GM12874 (cell line): ENCODE measurements around the gene PHF24.

Source experiments
- CTCF ChIP-seq: IDR thresholded peaks from 2 replicates; pipeline ENCODE4 v1.5.1; 2011; ENCODE audit warnings: low read depth, mild to moderate bottlenecking, control low read depth, low read length, moderate library complexity; ENCODE audit not compliant: insufficient read depth

The PHF24 gene

GRCh38 chr9:34995670-34996060, 37.6 kb downstream of the PHF24 start:
- no peak for TF ChIP-seq CTCF

- no peak for TF ChIP-seq CTCF
Observed at GRCh38 chr9:34996181-34996904, 38.3 kb downstream of the PHF24 start.

- TF ChIP-seq CTCF, result no peak
Observed at GRCh38 chr9:34996905-34997279, 38.8 kb downstream of the PHF24 start.

GRCh38 chr9:34997379-34997781, 39.3 kb downstream of the PHF24 start:
- TF ChIP-seq CTCF, result no peak

- TF ChIP-seq CTCF, result no peak
Observed at GRCh38 chr9:34998266-34998665, 40.2 kb downstream of the PHF24 start.

GRCh38 chr9:34999576-34999975, 41.5 kb downstream of the PHF24 start:
- no peak for TF ChIP-seq CTCF

- no peak for TF ChIP-seq CTCF
Observed at GRCh38 chr9:35000535-35001284, 42.6 kb downstream of the PHF24 start.
